ENCODE data around the gene KRTAP5-10. TPM values are rescaled to one million over a fixed set of nuclear protein-coding genes. Genes with fewer than 3 reads are reported as not detected.
"Not testable (repeated sequence)": the region's sequence is repeated elsewhere in the genome, so short reads cannot be mapped to it uniquely, and the experiment has no call there.

Gene KRTAP5-10
- polyA plus RNA-seq, 1 experiment: 0.06 TPM

DNA sequence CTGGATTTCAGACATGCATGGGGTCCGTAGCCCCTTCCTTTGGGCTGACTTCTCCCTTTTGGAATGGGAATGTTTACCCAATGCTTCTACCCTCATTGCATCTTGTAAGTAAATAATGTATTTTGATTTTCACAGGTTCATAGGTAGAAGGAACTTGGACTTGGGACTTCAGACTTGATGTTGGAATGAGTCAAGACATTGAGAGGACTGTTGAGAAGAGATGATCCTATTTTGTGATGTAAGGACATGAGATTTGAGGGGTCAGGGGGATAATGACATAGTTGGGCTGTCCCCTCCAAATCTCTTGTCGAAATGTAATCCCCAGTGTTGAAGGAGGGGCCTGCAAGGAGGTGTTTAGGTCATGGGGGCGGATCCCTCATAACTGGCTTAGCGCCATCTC is 933 bp upstream of the KRTAP5-10 start:
- TF ChIP-seq, protein P1, sequence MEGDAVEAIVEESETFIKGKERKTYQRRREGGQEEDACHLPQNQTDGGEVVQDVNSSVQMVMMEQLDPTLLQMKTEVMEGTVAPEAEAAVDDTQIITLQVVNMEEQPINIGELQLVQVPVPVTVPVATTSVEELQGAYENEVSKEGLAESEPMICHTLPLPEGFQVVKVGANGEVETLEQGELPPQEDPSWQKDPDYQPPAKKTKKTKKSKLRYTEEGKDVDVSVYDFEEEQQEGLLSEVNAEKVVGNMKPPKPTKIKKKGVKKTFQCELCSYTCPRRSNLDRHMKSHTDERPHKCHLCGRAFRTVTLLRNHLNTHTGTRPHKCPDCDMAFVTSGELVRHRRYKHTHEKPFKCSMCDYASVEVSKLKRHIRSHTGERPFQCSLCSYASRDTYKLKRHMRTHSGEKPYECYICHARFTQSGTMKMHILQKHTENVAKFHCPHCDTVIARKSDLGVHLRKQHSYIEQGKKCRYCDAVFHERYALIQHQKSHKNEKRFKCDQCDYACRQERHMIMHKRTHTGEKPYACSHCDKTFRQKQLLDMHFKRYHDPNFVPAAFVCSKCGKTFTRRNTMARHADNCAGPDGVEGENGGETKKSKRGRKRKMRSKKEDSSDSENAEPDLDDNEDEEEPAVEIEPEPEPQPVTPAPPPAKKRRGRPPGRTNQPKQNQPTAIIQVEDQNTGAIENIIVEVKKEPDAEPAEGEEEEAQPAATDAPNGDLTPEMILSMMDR (IDR thresholded peaks at IDR 0.05; ENCODE audit: insufficient read depth, low read depth, low read length): no peak
- ChIA-PET CTCF (interaction anchor here (1.1 to 2.9 kb wide), 2 partner anchors 8 to 15 kb away, joined by 4 to 14 read pairs; no protein-coding TSS in a partner anchor), POLR2A (no interaction called here)
- no peaks in the 10 kb centered on the region for H3K36me3 ChIP-seq (ENCODE audit: control insufficient read depth, insufficient read depth, low read length)
- no peak for DNase-seq (ENCODE audit: low read depth)
- H3K4me3 ChIP-seq (ENCODE audit: low read depth, low read length): no peak overlapping the region
- peaks cover 2% of the 10 kb centered on the region; the same call in 1 of the 2 replicates for H3K27me3 ChIP-seq (ENCODE audit: control insufficient read depth, insufficient read depth, low read length)

DNA sequence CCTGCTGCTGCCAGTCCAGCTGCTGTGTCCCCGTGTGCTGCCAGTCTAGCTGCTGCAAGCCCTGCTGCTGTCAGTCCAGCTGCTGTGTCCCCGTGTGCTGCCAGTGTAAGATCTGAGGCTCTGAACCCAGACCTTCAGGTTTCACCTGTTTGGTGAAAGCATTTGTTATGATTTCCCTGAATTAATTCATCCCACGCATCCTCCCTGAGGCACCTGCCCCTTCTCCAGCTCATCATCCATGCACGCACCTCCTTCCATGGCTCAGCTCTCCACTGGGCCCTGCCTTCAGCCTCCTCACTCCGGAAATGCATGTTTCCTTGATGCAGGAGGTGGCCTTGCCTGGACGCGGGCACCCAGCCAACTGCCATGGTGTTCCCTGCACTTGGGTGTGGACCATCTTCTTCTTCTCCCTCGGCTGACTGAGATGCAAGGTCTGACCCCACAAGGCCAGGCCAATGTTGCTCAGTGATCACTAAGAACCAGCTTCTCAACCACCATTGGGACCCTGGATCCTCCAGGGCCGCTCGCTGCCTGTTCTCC is 788 bp downstream of the KRTAP5-10 start:
- TF ChIP-seq, protein P1 (IDR thresholded peaks at IDR 0.05; ENCODE audit: insufficient read depth, low read depth, low read length): no peak
- ChIA-PET CTCF (interaction anchor here (1.4 kb wide), 1 partner anchor 13 kb away, joined by 3 read pairs; no protein-coding TSS in a partner anchor), POLR2A (no interaction called here)
- Histone ChIP-seq H3K36me3 (ENCODE audit: control insufficient read depth, insufficient read depth, low read length) (no peaks in the 10 kb centered on the region), H3K27me3 (ENCODE audit: control insufficient read depth, insufficient read depth, low read length) (peaks cover 2% of the 10 kb centered on the region; the same call in 1 of the 2 replicates), H3K4me3 (ENCODE audit: low read depth, low read length) (no peak overlapping the region)
- DNase-seq (ENCODE audit: low read depth): no peak

DNA sequence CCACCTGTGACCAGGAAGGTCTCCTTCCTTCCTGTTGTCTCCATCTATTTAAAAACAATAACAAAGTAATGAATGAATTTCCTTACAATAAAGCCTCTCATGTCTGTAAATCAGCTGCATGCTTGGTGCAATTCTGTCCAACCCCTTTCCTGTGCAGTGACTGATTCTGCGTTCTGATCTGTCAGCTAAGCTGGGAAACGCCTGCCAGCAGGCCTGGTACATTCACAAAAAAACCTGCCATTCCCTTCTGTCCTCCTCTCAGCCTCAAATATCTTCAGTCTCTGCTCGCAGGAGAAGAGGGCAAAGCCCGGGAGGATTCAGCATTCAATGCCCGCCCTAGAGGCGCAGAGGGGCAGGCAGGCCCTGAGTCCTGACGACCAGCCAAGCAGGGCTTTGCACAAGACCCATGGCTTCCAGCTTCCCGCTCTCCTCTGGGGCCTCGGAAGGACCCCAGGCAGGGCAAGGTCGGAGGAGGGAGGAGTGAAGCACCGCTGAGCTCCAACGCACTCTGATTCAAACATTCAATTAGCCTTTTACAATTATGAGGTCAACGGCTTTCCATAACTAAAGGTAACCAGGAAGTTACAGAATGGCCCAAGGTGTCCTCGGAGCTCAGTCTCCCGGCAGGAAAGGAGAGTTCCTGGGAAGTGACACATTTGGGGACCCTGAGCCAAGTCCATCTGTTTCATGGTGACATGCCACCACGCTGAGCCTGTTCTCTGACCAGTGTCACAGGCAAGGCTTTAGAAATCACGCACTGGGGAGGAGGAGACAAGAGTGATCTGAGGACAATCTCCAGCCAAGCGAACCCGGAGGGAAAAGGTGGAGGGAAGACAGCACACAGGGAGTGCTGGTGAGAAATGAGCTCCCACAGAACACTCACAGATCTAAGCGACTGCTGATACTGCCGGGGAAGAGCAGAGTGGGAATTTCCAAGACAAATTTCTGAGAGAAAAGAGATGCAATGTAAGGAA is 1.6 kb downstream of the KRTAP5-10 start:
- H3K4me3 ChIP-seq (ENCODE audit: low read depth, low read length); POLR2A ChIA-PET; DNase-seq (ENCODE audit: low read depth); H3K36me3 ChIP-seq (ENCODE audit: control insufficient read depth, insufficient read depth, low read length); H3K27me3 ChIP-seq (ENCODE audit: control insufficient read depth, insufficient read depth, low read length): not testable (repeated sequence)
- CTCF ChIA-PET: interaction anchor here (1.4 kb wide), 1 partner anchor 12 kb away, joined by 3 read pairs; no protein-coding TSS in a partner anchor

DNA sequence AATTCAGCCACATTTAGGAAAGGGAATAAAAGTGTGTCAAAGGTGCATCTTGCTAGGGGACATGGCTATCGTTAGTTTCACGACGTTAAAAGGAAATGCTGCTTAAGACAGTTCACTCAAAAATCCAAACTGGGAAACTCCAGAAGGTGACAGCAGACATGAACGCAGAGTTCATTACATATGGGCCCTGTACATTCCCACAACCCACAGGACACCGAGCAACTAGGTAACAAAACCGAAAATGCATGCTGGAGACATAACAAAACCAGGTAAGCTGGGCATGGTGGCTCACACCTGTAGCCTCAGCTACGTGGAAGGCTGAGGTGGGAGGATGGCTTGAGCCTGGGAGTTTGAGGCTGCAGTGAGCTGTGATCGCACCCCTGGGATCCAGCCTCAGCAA is 2.3 kb downstream of the KRTAP5-10 start:
- H3K4me3 ChIP-seq (ENCODE audit: low read depth, low read length); POLR2A ChIA-PET; DNase-seq (ENCODE audit: low read depth); H3K36me3 ChIP-seq (ENCODE audit: control insufficient read depth, insufficient read depth, low read length); H3K27me3 ChIP-seq (ENCODE audit: control insufficient read depth, insufficient read depth, low read length): not testable (repeated sequence)
- CTCF ChIA-PET: interaction anchor here (1.4 kb wide), 1 partner anchor 12 kb away, joined by 3 read pairs; no protein-coding TSS in a partner anchor

DNA sequence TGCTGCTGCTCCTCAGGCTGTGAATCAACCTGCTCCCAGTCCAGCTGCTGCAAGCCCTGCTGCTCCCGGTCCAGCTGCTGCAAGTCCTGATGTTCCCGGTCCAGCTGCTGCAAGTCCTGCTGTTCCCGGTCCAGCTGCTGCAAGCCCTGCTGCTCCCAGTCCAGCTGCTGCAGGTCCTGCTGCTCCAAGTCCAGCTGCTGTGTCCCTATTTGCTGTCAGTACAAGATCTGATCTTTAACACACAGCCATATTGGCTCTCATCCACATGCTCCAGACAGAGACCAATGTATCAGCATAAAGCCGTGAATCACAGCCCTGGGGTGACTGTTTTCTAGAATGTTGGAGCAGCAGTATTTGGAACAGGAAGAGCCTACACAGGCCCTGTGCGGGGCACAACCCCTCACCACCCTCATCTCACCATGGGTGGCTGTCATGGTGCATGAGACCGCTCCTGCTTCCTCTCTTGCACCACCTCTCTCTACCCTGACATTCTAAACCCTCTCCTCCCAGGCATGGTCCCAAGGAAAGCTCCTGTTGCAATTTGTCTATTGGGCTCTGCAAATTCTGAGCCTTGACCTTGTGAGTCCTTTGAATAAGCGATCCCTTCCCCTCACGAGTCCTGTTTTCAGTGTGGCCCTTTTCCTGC is 3.5 kb downstream of the KRTAP5-10 start:
- no peaks in the 10 kb centered on the region for H3K36me3 ChIP-seq (ENCODE audit: control insufficient read depth, insufficient read depth, low read length)
- no peak overlapping the region for H3K4me3 ChIP-seq (ENCODE audit: low read depth, low read length)
- peaks cover 4% of the 10 kb centered on the region; the same call in 1 of the 2 replicates for H3K27me3 ChIP-seq (ENCODE audit: control insufficient read depth, insufficient read depth, low read length)
- CTCF ChIA-PET: interaction anchor here (0.6 to 1.2 kb wide), 2 partner anchors 12 to 1102 kb away, joined by 4 read pairs; no protein-coding TSS in a partner anchor
- POLR2A ChIA-PET: no interaction called here
- no peak for DNase-seq (ENCODE audit: low read depth)
- TF ChIP-seq, protein P1 (IDR thresholded peaks at IDR 0.05; ENCODE audit: insufficient read depth, low read depth, low read length): no peak

DNA sequence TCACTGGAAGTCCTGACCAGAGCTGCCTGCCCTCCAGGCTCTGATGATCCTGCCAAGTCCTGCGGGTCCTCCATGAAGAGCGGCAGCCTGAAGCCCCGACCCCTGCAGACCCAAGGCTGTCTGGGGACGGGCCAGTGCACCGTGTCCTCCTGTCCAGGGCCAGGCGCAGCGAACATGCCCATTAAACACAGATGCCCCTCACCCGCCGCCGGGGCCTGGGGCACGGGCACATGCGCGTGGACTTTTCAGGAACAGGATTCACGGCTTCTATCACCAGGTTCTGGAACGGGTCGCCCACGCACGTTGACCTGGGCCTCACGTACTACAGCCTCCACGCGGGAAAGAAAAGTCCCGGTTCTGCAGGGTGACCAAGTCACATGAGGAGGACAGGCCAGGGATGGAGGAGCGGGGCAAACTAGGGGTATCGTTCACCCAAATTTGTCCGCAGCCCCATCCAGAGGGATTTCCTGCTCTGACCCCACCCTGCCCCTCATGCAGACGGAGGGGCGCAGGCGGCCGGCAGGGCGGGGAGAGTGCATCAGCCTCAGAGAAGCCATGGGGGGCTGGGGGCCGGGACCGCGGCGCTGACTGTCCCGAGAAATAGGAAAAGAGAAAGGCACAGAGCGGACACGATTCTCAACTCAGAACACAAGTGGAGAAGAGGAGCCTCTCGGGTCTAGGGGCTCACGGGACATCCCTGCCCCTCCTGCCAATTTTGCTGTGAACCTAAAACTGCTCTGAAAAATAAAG is 5.9 kb downstream of the KRTAP5-10 start:
- H3K4me3 ChIP-seq (ENCODE audit: low read depth, low read length); POLR2A ChIA-PET; H3K36me3 ChIP-seq (ENCODE audit: control insufficient read depth, insufficient read depth, low read length); DNase-seq (ENCODE audit: low read depth); H3K27me3 ChIP-seq (ENCODE audit: control insufficient read depth, insufficient read depth, low read length): not testable (repeated sequence)
- CTCF ChIA-PET: interaction anchor here (1.6 kb wide), 1 partner anchor 9 kb away, joined by 4 read pairs; no protein-coding TSS in a partner anchor
